OCI-LY1 (cell line): Measurements from ENCODE around the gene VHLL.

Experiments used
- H2AFZ ChIP-seq: fragments of 200-600 bp; sonication (generic), shearing (Covaris generic); 2 replicates; pipeline ENCODE4 v1.6.0; 2014; ENCODE audit warnings: antibody characterized with exemption, mild to moderate bottlenecking, low read length
- H3F3A ChIP-seq: fragments of 200-600 bp; sonication (generic), shearing (Covaris generic); 2 replicates; pipeline ENCODE4 v1.6.0; 2014; ENCODE audit warnings: mild to moderate bottlenecking, antibody characterized with exemption, low read length, moderate library complexity; ENCODE audit not compliant: insufficient read depth
- H3K27ac ChIP-seq: fragments of 200-600 bp; sonication (generic); 2 replicates; pipeline ENCODE4 v1.5.1; 2014; ENCODE audit warnings: low read length, mixed run types, mild to moderate bottlenecking, low read depth; ENCODE audit not compliant: poor library complexity, severe bottlenecking
- H3K27me3 ChIP-seq: fragments of 200-600 bp; sonication (generic); 2 replicates; pipeline ENCODE4 v1.6.0; 2014; ENCODE audit warnings: antibody characterized with exemption, mild to moderate bottlenecking, low read length, moderate library complexity; ENCODE audit not compliant: insufficient read depth
- H3K36me3 ChIP-seq: fragments of 200-600 bp; sonication (generic); 2 replicates; pipeline ENCODE4 v1.6.1; 2014; ENCODE audit warnings: mild to moderate bottlenecking, antibody characterized with exemption, low read length, moderate library complexity, mixed read lengths; ENCODE audit not compliant: insufficient read depth
- H3K4me1 ChIP-seq: fragments of 200-600 bp; sonication (generic); 2 replicates; pipeline ENCODE4 v1.5.1; 2014; ENCODE audit warnings: mild to moderate bottlenecking, low read length, moderate library complexity; ENCODE audit not compliant: insufficient read depth, severe bottlenecking
- H3K4me2 ChIP-seq: fragments of 200-600 bp; sonication (generic), shearing (Covaris generic); 2 replicates; pipeline ENCODE4 v1.6.1; 2014; ENCODE audit warnings: low read length
- H3K4me3 ChIP-seq: fragments of 200-600 bp; sonication (generic); 2 replicates; pipeline ENCODE4 v1.5.1; 2014; ENCODE audit warnings: low read length, low read depth, mild to moderate bottlenecking, mixed read lengths; ENCODE audit not compliant: poor library complexity, severe bottlenecking
- H3K79me2 ChIP-seq: fragments of 200-600 bp; shearing (Covaris generic); 2 replicates; pipeline ENCODE4 v1.6.1; 2016; ENCODE audit warnings: mixed run types, low read length, mixed read lengths; ENCODE audit not compliant: insufficient read depth
- H3K9ac ChIP-seq: fragments of 200-600 bp; sonication (generic), shearing (Covaris generic); 2 replicates; pipeline ENCODE4 v1.6.1; 2014; ENCODE audit warnings: mild to moderate bottlenecking, low read length, mixed read lengths
- H3K9me2 ChIP-seq: fragments of 200-600 bp; sonication (generic), shearing (Covaris generic); 2 replicates; pipeline ENCODE4 v1.6.1; 2014; ENCODE audit warnings: low read depth, mild to moderate bottlenecking, low read length, mixed read lengths
- H3K9me3 ChIP-seq: fragments of 200-600 bp; shearing (Covaris generic); 2 replicates; pipeline ENCODE4 v1.6.1; 2014; ENCODE audit warnings: low read length, mixed read lengths
- H4K20me1 ChIP-seq: fragments of 200-600 bp; sonication (generic), shearing (Covaris generic); 2 replicates; pipeline ENCODE4 v1.6.0; 2016; ENCODE audit warnings: mild to moderate bottlenecking, low read length; ENCODE audit not compliant: insufficient read depth
- CTCF ChIP-seq: fragments of 200-600 bp; sonication (generic), shearing (Covaris generic); IDR thresholded peaks from 2 replicates; pipeline ENCODE4 v1.5.1; 2017; ENCODE audit warnings: mild to moderate bottlenecking, antibody characterized with exemption, low read length, moderate library complexity, mixed read lengths
- EZH2 ChIP-seq: fragments of 200-600 bp; sonication (generic), shearing (Covaris generic); IDR thresholded peaks from 2 replicates; pipeline ENCODE4 v1.8.0; 2017; ENCODE audit warnings: borderline replicate concordance, mixed run types, mild to moderate bottlenecking, antibody characterized with exemption, low read length, moderate library complexity, mixed read lengths

The VHLL gene

GRCh38 chr1:156303241-156303640 is 4.1 kb upstream of the VHLL start:
- Histone ChIP-seq H3K4me1 (no peaks in the 10 kb centered on the region), H3K79me2 (no peaks in the 10 kb centered on the region), H3K36me3 (peaks cover 46% of the 10 kb centered on the region), H3K27me3 (no peaks in the 10 kb centered on the region), H3K4me3 (no peak overlapping the region), H3K9ac (no peak overlapping the region), H3K4me2 (no peak overlapping the region), H2AFZ (no peak overlapping the region), H4K20me1 (no peaks in the 10 kb centered on the region), H3F3A (no peaks in the 10 kb centered on the region), H3K9me2 (no peaks in the 10 kb centered on the region), H3K9me3 (no peaks in the 10 kb centered on the region), H3K27ac (no peak overlapping the region)
- TF ChIP-seq EZH2, result no peak
- TF ChIP-seq CTCF, result no peak

- H4K20me1 ChIP-seq, result no peaks in the 10 kb centered on the region
- peaks cover 23% of the 10 kb centered on the region for H3K4me1 ChIP-seq
- no peaks in the 10 kb centered on the region for H3K79me2 ChIP-seq
- H3K9ac ChIP-seq, result peak within 1 kb of the TSS; percentile 84
- H3K4me2 ChIP-seq, result peak within 1 kb of the TSS; percentile 99
- no peak within 1 kb of the TSS for H3K27ac ChIP-seq
- peak within 1 kb of the TSS; percentile 92 for H2AFZ ChIP-seq
- no peaks in the 10 kb centered on the region for H3K27me3 ChIP-seq
- H3K9me2 ChIP-seq, result no peaks in the 10 kb centered on the region
- no peaks in the 10 kb centered on the region for H3K36me3 ChIP-seq
- peak within 1 kb of the TSS; percentile 92 for H3K4me3 ChIP-seq
- TF ChIP-seq CTCF, result no peak
- no peak for TF ChIP-seq EZH2
- no peaks in the 10 kb centered on the region for H3K9me3 ChIP-seq
- no peaks in the 10 kb centered on the region for H3F3A ChIP-seq
These were observed 3.6 kb downstream of the VHLL start, which contains the start of gene GLMP for GRCh38 chr1:156295391-156295947. TSS of gene GLMP (minus strand) at chr1:156295679. CDS start at chr1:156295645, 34 bp downstream.

GRCh38 chr1:156293895-156294294 is 5.2 kb downstream of the VHLL start:
- TF ChIP-seq CTCF (no peak), EZH2 (no peak)
- Histone ChIP-seq H3K4me1 (peaks cover 23% of the 10 kb centered on the region), H3K27ac (no peak overlapping the region), H3K4me2 (no peak overlapping the region), H3K27me3 (no peaks in the 10 kb centered on the region), H3K9ac (no peak overlapping the region), H2AFZ (no peak overlapping the region), H3F3A (no peaks in the 10 kb centered on the region), H3K9me3 (no peaks in the 10 kb centered on the region), H3K9me2 (no peaks in the 10 kb centered on the region), H4K20me1 (no peaks in the 10 kb centered on the region), H3K36me3 (no peaks in the 10 kb centered on the region), H3K4me3 (no peak overlapping the region), H3K79me2 (no peaks in the 10 kb centered on the region)
